PC-9 (cell line): ENCODE data around the gene SLC49A4. TPM values are rescaled to one million over a fixed set of nuclear protein-coding genes. Genes with fewer than 3 reads are reported as not detected.

Source experiments
- BruUV-seq: library from RNA; stranded (reverse); fragments of 400-500 nt; replicated peaks from 2 replicates; lab custom pipeline; 2021; lab: Mats Ljungman, UMichigan
- CTCF ChIA-PET: fragments of 300-600 bp; sonication (Branson Sonifier 250); formaldehyde crosslinking; loops from one replicate; lab custom pipeline; 2022; ENCODE audit warnings: antibody characterized with exemption; lab: Charles Lee
- POLR2A ChIA-PET: fragments of 300-600 bp; sonication (Branson Sonifier 250); formaldehyde crosslinking; loops from one replicate; lab custom pipeline; 2022; ENCODE audit warnings: antibody characterized with exemption; ENCODE audit not compliant: unreplicated experiment; lab: Charles Lee
- DNase-seq, 2 experiments: peaks; one replicate each; pipeline versions ENCODE4 v3.0.0 to v3.0.0-alpha.2; 2015 to 2022; ENCODE audit warnings: mixed read lengths in 1 of 2
- H2AFZ ChIP-seq: fragments of 200-600 bp; sonication (generic); 2 replicates; pipeline ENCODE4 v1.8.1; 2017; ENCODE audit warnings: antibody characterized with exemption
- H3F3A ChIP-seq: fragments of 200-600 bp; sonication (generic); 2 replicates; pipeline ENCODE4 v1.8.1; 2017; ENCODE audit warnings: antibody characterized with exemption, mild to moderate bottlenecking, low read depth; ENCODE audit not compliant: insufficient read depth
- H3K27ac ChIP-seq: fragments of 200-600 bp; sonication (generic); 2 replicates; pipeline ENCODE4 v1.6.1; 2016; ENCODE audit warnings: mixed run types
- H3K27me3 ChIP-seq: fragments of 200-600 bp; sonication (generic); 2 replicates; pipeline ENCODE4 v1.6.1; 2016; ENCODE audit warnings: low read depth, mixed run types; ENCODE audit not compliant: insufficient read depth
- H3K36me3 ChIP-seq: fragments of 200-600 bp; sonication (generic); 2 replicates; pipeline ENCODE4 v1.6.1; 2016; ENCODE audit warnings: low read depth, mixed run types
- H3K4me1 ChIP-seq: fragments of 200-600 bp; sonication (generic); replicated peaks from 2 replicates; pipeline ENCODE4 v1.6.1; 2016; ENCODE audit warnings: mixed run types; ENCODE audit not compliant: insufficient read depth
- H3K4me2 ChIP-seq: fragments of 200-600 bp; sonication (generic); 2 replicates; pipeline ENCODE4 v1.6.1; 2017; ENCODE audit warnings: mixed run types
- H3K4me3 ChIP-seq: fragments of 200-600 bp; sonication (generic); 2 replicates; pipeline ENCODE4 v1.6.1; 2016; ENCODE audit warnings: mixed run types
- H3K79me2 ChIP-seq: fragments of 200-600 bp; sonication (generic); 2 replicates; pipeline ENCODE4 v1.6.1; 2017; ENCODE audit warnings: low read depth, mixed run types
- H3K9me2 ChIP-seq: fragments of 200-600 bp; sonication (generic); 2 replicates; pipeline ENCODE4 v1.8.1; 2017; ENCODE audit warnings: mild to moderate bottlenecking; ENCODE audit not compliant: insufficient read depth
- H3K9me3 ChIP-seq: fragments of 200-600 bp; sonication (generic); 2 replicates; pipeline ENCODE4 v1.8.1; 2016; ENCODE audit warnings: low read depth; ENCODE audit not compliant: insufficient read depth
- H4K20me1 ChIP-seq: fragments of 200-600 bp; sonication (generic); 2 replicates; pipeline ENCODE4 v1.8.1; 2017; ENCODE audit not compliant: insufficient read depth
- EZH2 ChIP-seq: fragments of 200-600 bp; sonication (generic); IDR thresholded peaks from 2 replicates; pipeline ENCODE4 v1.8.0; 2017; ENCODE audit warnings: antibody characterized with exemption, low read depth
- intact Hi-C: fragments of 100-400 bp; cut with micrococcal nuclease; formaldehyde crosslinking; loops from one replicate; pipeline ENCODE4 v1.10.0; 2022; ENCODE audit not compliant: unreplicated experiment
- total RNA-seq: library from RNA; stranded (reverse); gene quantifications from 2 replicates; pipeline ENCODE4 v1.2.3, GENCODE V29; 2021
- TF ChIP-seq, protein P1 (sequence below): fragments of 200-600 bp; sonication (generic); conservative IDR thresholded peaks from 2 replicates; pipeline ENCODE4 v1.6.1; 2017; ENCODE audit warnings: mixed run types, antibody characterized with exemption, mild to moderate bottlenecking, moderate library complexity

The SLC49A4 gene
- total RNA-seq, 1 experiment from 2014 or later = 24.0 TPM

GRCh38 chr3:122794483-122794778, 438 bp upstream of the SLC49A4 start:
- H3K79me2 ChIP-seq = peaks cover 23% of the 10 kb centered on the region
- intact Hi-C loops = loop anchor here (2.0 to 10.0 kb wide), 3 partner anchors 98 to 400 kb away; partner anchors contain the start of gene PARP14
- POLR2A ChIA-PET = interaction anchor here (1.2 kb wide), 1 partner anchor 14 kb away, joined by 4 read pairs; no protein-coding TSS in a partner anchor

DNA sequence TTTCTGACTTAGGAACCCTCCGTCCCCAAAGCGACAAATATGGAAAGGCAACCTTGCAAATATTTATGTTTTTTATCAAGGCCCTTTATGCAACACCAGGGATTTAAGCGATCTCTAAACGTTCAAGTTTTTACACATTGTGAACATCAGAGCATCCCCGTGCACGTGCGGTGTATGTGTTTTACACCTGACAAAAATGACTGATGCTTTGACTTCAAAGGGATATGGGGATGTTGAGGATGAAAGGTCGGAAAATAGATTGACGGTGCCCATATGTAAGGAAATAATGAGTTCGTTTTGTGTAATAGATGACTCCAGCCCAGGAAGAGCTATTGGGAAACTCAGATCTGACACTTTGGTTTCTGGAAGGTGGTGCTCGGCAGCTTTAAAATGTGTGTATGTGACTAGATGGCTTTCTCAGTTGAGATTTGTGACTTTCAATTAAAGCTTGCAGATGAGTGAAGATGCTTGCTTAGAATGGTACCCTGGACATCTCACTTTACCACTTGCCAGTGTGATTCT, 866 bp downstream of the SLC49A4 start:
- intact Hi-C loops = loop anchor here (2.0 to 10.0 kb wide), 3 partner anchors 115 to 401 kb away; partner anchors contain the start of genes DTX3L, PARP14 and PARP9
- Histone ChIP-seq H3K27ac (no peak overlapping the region), H3K27me3 (no peaks in the 10 kb centered on the region)

More at GRCh38 chr3:122794483-122794778, 438 bp upstream of the SLC49A4 start:
- peak overlapping the region; percentile 92 for H3K27ac ChIP-seq
- peak overlapping the region; percentile 92 for H3K4me2 ChIP-seq
- peak overlapping the region; percentile 91 for H2AFZ ChIP-seq
- H3K9me3 ChIP-seq = no peaks in the 10 kb centered on the region
- TF ChIP-seq, protein P1, sequence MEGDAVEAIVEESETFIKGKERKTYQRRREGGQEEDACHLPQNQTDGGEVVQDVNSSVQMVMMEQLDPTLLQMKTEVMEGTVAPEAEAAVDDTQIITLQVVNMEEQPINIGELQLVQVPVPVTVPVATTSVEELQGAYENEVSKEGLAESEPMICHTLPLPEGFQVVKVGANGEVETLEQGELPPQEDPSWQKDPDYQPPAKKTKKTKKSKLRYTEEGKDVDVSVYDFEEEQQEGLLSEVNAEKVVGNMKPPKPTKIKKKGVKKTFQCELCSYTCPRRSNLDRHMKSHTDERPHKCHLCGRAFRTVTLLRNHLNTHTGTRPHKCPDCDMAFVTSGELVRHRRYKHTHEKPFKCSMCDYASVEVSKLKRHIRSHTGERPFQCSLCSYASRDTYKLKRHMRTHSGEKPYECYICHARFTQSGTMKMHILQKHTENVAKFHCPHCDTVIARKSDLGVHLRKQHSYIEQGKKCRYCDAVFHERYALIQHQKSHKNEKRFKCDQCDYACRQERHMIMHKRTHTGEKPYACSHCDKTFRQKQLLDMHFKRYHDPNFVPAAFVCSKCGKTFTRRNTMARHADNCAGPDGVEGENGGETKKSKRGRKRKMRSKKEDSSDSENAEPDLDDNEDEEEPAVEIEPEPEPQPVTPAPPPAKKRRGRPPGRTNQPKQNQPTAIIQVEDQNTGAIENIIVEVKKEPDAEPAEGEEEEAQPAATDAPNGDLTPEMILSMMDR = no peak
- TF ChIP-seq EZH2 = no peak
- H3F3A ChIP-seq = peaks cover 15% of the 10 kb centered on the region
- H4K20me1 ChIP-seq = no peaks in the 10 kb centered on the region
- no peaks in the 10 kb centered on the region for H3K27me3 ChIP-seq
- no peak for DNase-seq
- no peaks in the 10 kb centered on the region for H3K36me3 ChIP-seq
- H3K9me2 ChIP-seq = no peaks in the 10 kb centered on the region
- CTCF ChIA-PET = no interaction called here
- peak overlapping the region; percentile 80 for H3K4me3 ChIP-seq
- BruUV-seq = no TSS peak
- H3K4me1 ChIP-seq = peaks cover 28% of the 10 kb centered on the region

GRCh38 chr3:122797291-122797690, 2.4 kb downstream of the SLC49A4 start:
- peaks cover 23% of the 10 kb centered on the region for H3K79me2 ChIP-seq
- intact Hi-C loops = loop anchor here (5.0 to 10.0 kb wide), 2 partner anchors 235 to 402 kb away; partner anchors contain the start of genes DTX3L and PARP9
- no peaks in the 10 kb centered on the region for H3K27me3 ChIP-seq
- no peaks in the 10 kb centered on the region for H3K9me3 ChIP-seq
- no TSS peak for BruUV-seq
- H3K9me2 ChIP-seq = no peaks in the 10 kb centered on the region
- ChIA-PET POLR2A (interaction anchor here (0.5 to 0.7 kb wide), 2 partner anchors 235 to 381 kb away, joined by 7 read pairs; no protein-coding TSS in a partner anchor), CTCF (no interaction called here)
- no peak overlapping the region; the same call in 1 of the 2 replicates for H3K4me3 ChIP-seq
- H4K20me1 ChIP-seq = no peaks in the 10 kb centered on the region
- peak in 1 of 2 experiments; percentile 61 for DNase-seq
- H3K36me3 ChIP-seq = no peaks in the 10 kb centered on the region
- H3K4me2 ChIP-seq = peak overlapping the region; percentile 92
- H3K4me1 ChIP-seq = peaks cover 28% of the 10 kb centered on the region
- no peak overlapping the region for H3K27ac ChIP-seq
- no peak overlapping the region for H2AFZ ChIP-seq
- peaks cover 15% of the 10 kb centered on the region for H3F3A ChIP-seq
- TF ChIP-seq, protein P1 = no peak
- no peak for TF ChIP-seq EZH2

More for the DNA sequence above, 866 bp downstream of the SLC49A4 start:
- Histone ChIP-seq H3K79me2 (peaks cover 23% of the 10 kb centered on the region), H3K4me3 (peak overlapping the region; percentile 80), H3K4me2 (peak overlapping the region; percentile 92), H3K9me2 (no peaks in the 10 kb centered on the region), H3K4me1 (peaks cover 28% of the 10 kb centered on the region), H3K36me3 (no peaks in the 10 kb centered on the region), H2AFZ (peak overlapping the region; percentile 91), H3F3A (peaks cover 15% of the 10 kb centered on the region), H4K20me1 (no peaks in the 10 kb centered on the region), H3K9me3 (no peaks in the 10 kb centered on the region)
- BruUV-seq = TSS peak; percentile 74
- TF ChIP-seq, protein P1 = no peak
- TF ChIP-seq EZH2 = no peak
- CTCF ChIA-PET = no interaction called here
- POLR2A ChIA-PET = interaction anchor here (0.5 to 0.6 kb wide), 3 partner anchors 11 to 776 kb away, joined by 3 read pairs; partner anchors contain the start of gene KPNA1
- no peak for DNase-seq
